Gastrocnemius medialis (tissue), 4 donors: ENCODE data around the gene CLCN2. TPM values are rescaled to one million over a fixed set of nuclear protein-coding genes. Genes with fewer than 3 reads are reported as not detected.
A peak's percentile ranks its signal among the peaks of the same experiment; 100 is the strongest.
"Not testable (repeated sequence)": the region's sequence is repeated elsewhere in the genome, so short reads cannot be mapped to it uniquely, and the experiment has no call there.

Experiments used
- ATAC-seq, 2 donors: fragments of 150-250 bp; one replicate each; pipeline ENCODE4 v1.9.1; 2016
- DNase-seq, 2 donors: peaks; one replicate each; pipeline ENCODE4 v3.0.0-alpha.2; 2019
- H3K27ac ChIP-seq, 4 donors: fragments of 200-600 bp; sonication (generic); 1 replicate in 1 of 4; 2 replicates in 3 of 4; pipeline ENCODE4 v1.5.1; 2016 to 2018; ENCODE audit warnings: mild to moderate bottlenecking in 2 of 4, moderate library complexity in 1 of 4
- H3K27me3 ChIP-seq, 3 donors: fragments of 200-600 bp; sonication (generic) in 2 of 3; 1 replicate in 1 of 3; 2 replicates in 2 of 3; pipeline versions ENCODE4 v1.5.1 to v1.6.0; 2016 to 2019; ENCODE audit warnings: mild to moderate bottlenecking in 1 of 3, moderate library complexity in 1 of 3
- H3K36me3 ChIP-seq, 2 donors: fragments of 200-600 bp; sonication (generic) in 1 of 2; one replicate each; pipeline ENCODE4 v1.5.1; 2017 to 2018
- H3K4me1 ChIP-seq, 2 donors: fragments of 200-600 bp; sonication (generic) in 1 of 2; one replicate each; pipeline ENCODE4 v1.5.1; 2016 to 2017; ENCODE audit warnings: mild to moderate bottlenecking in 2 of 2
- H3K4me3 ChIP-seq, 4 donors: fragments of 200-600 bp; sonication (generic) in 3 of 4; 1 replicate in 1 of 4; 2 replicates in 3 of 4; pipeline ENCODE4 v1.5.1; 2016 to 2019; ENCODE audit warnings: mild to moderate bottlenecking in 2 of 4
- H3K9me3 ChIP-seq, 3 donors: fragments of 200-600 bp; sonication (generic) in 2 of 3; 1 replicate in 1 of 3; 2 replicates in 2 of 3; pipeline ENCODE4 v1.5.1; 2016 to 2019
- POLR2A ChIP-seq, 2 donors: fragments of 450-650 bp; IDR thresholded peaks; one replicate each; pipeline ENCODE4 v1.6.1; 2017; ENCODE audit warnings: antibody characterized with exemption in 2 of 2, mild to moderate bottlenecking in 2 of 2, moderate library complexity in 2 of 2
- in situ Hi-C, 4 donors: fragments of 200-750 bp; cut with MboI; loops; one replicate each; pipeline versions ENCODE4 v1.15.0 to v1.8.0; 2017; ENCODE audit warnings: low sequenced_read_pairs in 4 of 4
- intact Hi-C: fragments of 100-400 bp; cut with DNase I; formaldehyde crosslinking; loops from one replicate; pipeline ENCODE4 v1.15.1; 2023; ENCODE audit warnings: low total_unique reads
- total RNA-seq, 4 donors: library from RNA; depleted of rRNA; stranded (reverse); fragments of >200 nt; gene quantifications; one replicate each; pipeline versions ENCODE4 v1.1.0 to v1.2.3, GENCODE V29; 2016
- TF ChIP-seq, protein P1 (sequence below), 5 experiments: fragments of 450-650 bp in 3 of 5; fragments of 200-600 bp in 2 of 5; sonication (generic) in 2 of 5; IDR thresholded peaks in 4 of 5; conservative IDR thresholded peaks in 1 of 5; 1 replicate in 4 of 5; 2 replicates in 1 of 5; pipeline ENCODE4 v1.5.1; 2016 to 2019; ENCODE audit warnings: antibody characterized with exemption in 5 of 5, mild to moderate bottlenecking in 3 of 5, moderate library complexity in 3 of 5

Gene CLCN2
- total RNA-seq, 4 donors from 2014 or later, result 0.62 to 1.2 (median 0.92) TPM

DNA sequence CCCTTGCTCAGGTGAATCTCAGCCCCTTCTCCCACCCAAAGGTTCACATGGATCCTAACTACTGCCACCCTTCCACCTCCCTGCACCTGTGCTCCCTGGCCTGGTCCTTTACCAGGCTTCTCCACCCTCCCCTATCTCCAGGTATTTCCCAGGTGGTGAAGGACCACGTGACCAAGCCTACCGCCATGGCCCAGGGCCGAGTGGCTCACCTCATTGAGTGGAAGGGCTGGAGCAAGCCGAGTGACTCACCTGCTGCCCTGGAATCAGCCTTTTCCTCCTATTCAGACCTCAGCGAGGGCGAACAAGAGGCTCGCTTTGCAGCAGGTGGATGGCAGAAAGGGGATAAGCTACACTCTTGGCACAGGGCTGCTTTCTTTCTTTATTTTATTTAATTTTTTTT, 19.5 kb downstream of the CLCN2 start:
- no peak for ATAC-seq
- H3K27me3 ChIP-seq, result no peaks in the 10 kb centered on the region
- no peaks in the 10 kb centered on the region for H3K9me3 ChIP-seq
- intact Hi-C loops, result no loop called here
- no peak overlapping the region for H3K4me3 ChIP-seq
- peaks cover 0 to 39% of the 10 kb centered on the region in 2 donors for H3K36me3 ChIP-seq
- no peak overlapping the region for H3K27ac ChIP-seq
- H3K4me1 ChIP-seq, result peaks cover 36 to 43% of the 10 kb centered on the region in 2 donors
- no peak for DNase-seq
- in situ Hi-C loops, result no loop called here
- TF ChIP-seq, protein P1, sequence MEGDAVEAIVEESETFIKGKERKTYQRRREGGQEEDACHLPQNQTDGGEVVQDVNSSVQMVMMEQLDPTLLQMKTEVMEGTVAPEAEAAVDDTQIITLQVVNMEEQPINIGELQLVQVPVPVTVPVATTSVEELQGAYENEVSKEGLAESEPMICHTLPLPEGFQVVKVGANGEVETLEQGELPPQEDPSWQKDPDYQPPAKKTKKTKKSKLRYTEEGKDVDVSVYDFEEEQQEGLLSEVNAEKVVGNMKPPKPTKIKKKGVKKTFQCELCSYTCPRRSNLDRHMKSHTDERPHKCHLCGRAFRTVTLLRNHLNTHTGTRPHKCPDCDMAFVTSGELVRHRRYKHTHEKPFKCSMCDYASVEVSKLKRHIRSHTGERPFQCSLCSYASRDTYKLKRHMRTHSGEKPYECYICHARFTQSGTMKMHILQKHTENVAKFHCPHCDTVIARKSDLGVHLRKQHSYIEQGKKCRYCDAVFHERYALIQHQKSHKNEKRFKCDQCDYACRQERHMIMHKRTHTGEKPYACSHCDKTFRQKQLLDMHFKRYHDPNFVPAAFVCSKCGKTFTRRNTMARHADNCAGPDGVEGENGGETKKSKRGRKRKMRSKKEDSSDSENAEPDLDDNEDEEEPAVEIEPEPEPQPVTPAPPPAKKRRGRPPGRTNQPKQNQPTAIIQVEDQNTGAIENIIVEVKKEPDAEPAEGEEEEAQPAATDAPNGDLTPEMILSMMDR (IDR thresholded peaks at IDR 0.05 in 4 of 5, conservative IDR thresholded peaks at IDR 0.05 in 1 of 5), result no peak
- no peak for TF ChIP-seq POLR2A (IDR thresholded peaks at IDR 0.05)

- Histone ChIP-seq H3K27ac (peak overlapping the region in 3 of 4 donors; percentile 98 to 99 (median 98)), H3K4me1 (peaks cover 35 to 44% of the 10 kb centered on the region in 2 donors), H3K36me3 (peaks cover 0 to 37% of the 10 kb centered on the region in 2 donors)
- in situ Hi-C loops, ATAC-seq, DNase-seq, H3K4me3 ChIP-seq, H3K27me3 ChIP-seq, H3K9me3 ChIP-seq: not testable (repeated sequence)
- intact Hi-C loops, result loop anchor here (10.0 kb wide), 1 partner anchor 1035 kb away; no protein-coding TSS in a partner anchor
Observed at GRCh38 chr3:184339451-184340135, 21.8 kb downstream of the CLCN2 start.

- ATAC-seq, result no peak
Observed at GRCh38 chr3:184339001-184339400, 22.4 kb downstream of the CLCN2 start.

GRCh38 chr3:184338511-184338945, 22.9 kb downstream of the CLCN2 start:
- ATAC-seq (no peak), DNase-seq (peak in 1 of 2 donors; percentile 63)
- H3K9me3 ChIP-seq, result no peaks in the 10 kb centered on the region
- H3K27ac ChIP-seq, result peak overlapping the region; percentile 98 to 99 (median 98)
- peak overlapping the region; percentile 20 to 36 (median 34) for H3K4me3 ChIP-seq
- no peaks in the 10 kb centered on the region for H3K27me3 ChIP-seq
- H3K4me1 ChIP-seq, result peaks cover 35 to 43% of the 10 kb centered on the region in 2 donors
- peaks cover 0 to 40% of the 10 kb centered on the region in 2 donors for H3K36me3 ChIP-seq
- in situ Hi-C loops (no loop called here), intact Hi-C loops (loop anchor here (10.0 kb wide), 1 partner anchor 1034 kb away; no protein-coding TSS in a partner anchor)
- peak in 1 of 2 donors; percentile 30 for TF ChIP-seq POLR2A (IDR thresholded peaks at IDR 0.05)
- TF ChIP-seq, protein P1 (IDR thresholded peaks at IDR 0.05 in 4 of 5, conservative IDR thresholded peaks at IDR 0.05 in 1 of 5), result peak in 2 of 5 experiments; percentile 30 to 43

More at GRCh38 chr3:184339001-184339400, 22.4 kb downstream of the CLCN2 start:
- in situ Hi-C loops (no loop called here), intact Hi-C loops (loop anchor here (10.0 kb wide), 1 partner anchor 1034 kb away; no protein-coding TSS in a partner anchor)
- no peak for DNase-seq
- no peaks in the 10 kb centered on the region for H3K27me3 ChIP-seq
- H3K4me1 ChIP-seq, result peaks cover 35 to 44% of the 10 kb centered on the region in 2 donors
- TF ChIP-seq POLR2A (IDR thresholded peaks at IDR 0.05), result no peak
- TF ChIP-seq, protein P1 (IDR thresholded peaks at IDR 0.05 in 4 of 5, conservative IDR thresholded peaks at IDR 0.05 in 1 of 5), result no peak
- H3K4me3 ChIP-seq, result peak overlapping the region; percentile 20 to 36 (median 34)
- peak overlapping the region; percentile 98 to 99 (median 98) for H3K27ac ChIP-seq
- H3K9me3 ChIP-seq, result no peaks in the 10 kb centered on the region
- H3K36me3 ChIP-seq, result peaks cover 0 to 39% of the 10 kb centered on the region in 2 donors

GRCh38 chr3:184337981-184338380, 23.4 kb downstream of the CLCN2 start:
- peaks cover 35 to 38% of the 10 kb centered on the region in 2 donors for H3K4me1 ChIP-seq
- ATAC-seq (no peak), DNase-seq (no peak)
- peaks cover 0 to 40% of the 10 kb centered on the region in 2 donors for H3K36me3 ChIP-seq
- no peak for TF ChIP-seq POLR2A (IDR thresholded peaks at IDR 0.05)
- TF ChIP-seq, protein P1 (IDR thresholded peaks at IDR 0.05 in 4 of 5, conservative IDR thresholded peaks at IDR 0.05 in 1 of 5), result no peak
- intact Hi-C loops (loop anchor here (1.0 to 10.0 kb wide), 4 partner anchors 23 to 1033 kb away; partner anchors contain the start of genes EIF4G1 and PSMD2), in situ Hi-C loops (no loop called here)
- H3K9me3 ChIP-seq, result no peaks in the 10 kb centered on the region
- H3K27me3 ChIP-seq, result no peaks in the 10 kb centered on the region
- peak overlapping the region; percentile 98 to 99 (median 98) for H3K27ac ChIP-seq
- peak overlapping the region; percentile 20 to 36 (median 29) for H3K4me3 ChIP-seq
